Liver (tissue), 9 donors: ENCODE measurements around the gene GDF2. TPM values are rescaled to one million over a fixed set of nuclear protein-coding genes. Genes with fewer than 3 reads are reported as not detected.

Experiments used
- DNase-seq: peaks from one replicate; pipeline ENCODE4 v3.0.0-alpha.2; 2017; ENCODE audit warnings: low spot score
- H3K27ac ChIP-seq, 2 donors: one replicate each; pipeline ENCODE4 v1.7.0; 2013; ENCODE audit warnings: inconsistent platforms in 2 of 2, low read length in 2 of 2, control low read depth in 1 of 2, low read depth in 1 of 2, mild to moderate bottlenecking in 1 of 2
- H3K27me3 ChIP-seq, 4 donors: one replicate each; pipeline versions ENCODE4 v1.6.1 to v1.7.0; 2013; ENCODE audit warnings: low read length in 3 of 4, inconsistent platforms in 1 of 4, mild to moderate bottlenecking in 1 of 4, moderate library complexity in 1 of 4; ENCODE audit not compliant: control insufficient read depth in 4 of 4, insufficient read depth in 4 of 4
- H3K36me3 ChIP-seq, 4 donors: one replicate each; pipeline versions ENCODE4 v1.6.1 to v1.7.0; 2013; ENCODE audit warnings: low read length in 3 of 4, mild to moderate bottlenecking in 3 of 4, low read depth in 1 of 4, moderate library complexity in 1 of 4; ENCODE audit not compliant: control insufficient read depth in 4 of 4, insufficient read depth in 3 of 4
- H3K4me1 ChIP-seq, 4 donors: one replicate each; pipeline versions ENCODE4 v1.6.1 to v1.7.0; 2013; ENCODE audit warnings: low read length in 3 of 4, mild to moderate bottlenecking in 3 of 4, moderate library complexity in 1 of 4; ENCODE audit not compliant: control insufficient read depth in 4 of 4, insufficient read depth in 4 of 4
- H3K4me3 ChIP-seq, 3 donors: one replicate each; pipeline versions ENCODE4 v1.6.1 to v1.7.0; 2013; ENCODE audit warnings: low read length in 3 of 3, control low read depth in 1 of 3, low read depth in 1 of 3, mild to moderate bottlenecking in 1 of 3
- H3K9ac ChIP-seq, 2 donors: one replicate each; pipeline ENCODE4 v1.7.0; 2013; ENCODE audit warnings: low read length in 2 of 2, mild to moderate bottlenecking in 2 of 2, moderate library complexity in 2 of 2, control low read depth in 1 of 2, low read depth in 1 of 2
- H3K9me3 ChIP-seq, 4 donors: one replicate each; pipeline versions ENCODE4 v1.6.1 to v1.7.0; 2013; ENCODE audit warnings: low read length in 3 of 4; ENCODE audit not compliant: control insufficient read depth in 4 of 4
- ATF3 ChIP-seq: IDR thresholded peaks from 2 replicates; pipeline ENCODE4 v1.6.1; 2016; ENCODE audit warnings: antibody characterized with exemption
- CTCF ChIP-seq: fragments of 150-350 bp; IDR thresholded peaks from 2 replicates; pipeline ENCODE4 v1.5.1; 2017; ENCODE audit warnings: improper control_type of control experiment, low read depth, low read length; ENCODE audit not compliant: missing input control
- EGR1 ChIP-seq, 2 donors: IDR thresholded peaks; 2 replicates each; pipeline ENCODE4 v1.6.1; 2016 to 2018; ENCODE audit warnings: antibody characterized with exemption in 2 of 2, low read depth in 2 of 2
- FOXA1 ChIP-seq: IDR thresholded peaks from 2 replicates; pipeline ENCODE4 v1.6.1; 2016; ENCODE audit warnings: antibody characterized with exemption
- FOXA2 ChIP-seq: IDR thresholded peaks from 2 replicates; pipeline ENCODE4 v1.6.1; 2016; ENCODE audit warnings: antibody characterized with exemption
- GABPA ChIP-seq, 2 donors: IDR thresholded peaks in 1 of 2; conservative IDR thresholded peaks in 1 of 2; 2 replicates each; pipeline ENCODE4 v1.6.1; 2016; ENCODE audit warnings: antibody characterized with exemption in 2 of 2, mild to moderate bottlenecking in 1 of 2, moderate library complexity in 1 of 2
- HNF4G ChIP-seq: IDR thresholded peaks from 2 replicates; pipeline ENCODE4 v1.6.1; 2016; ENCODE audit warnings: antibody characterized with exemption
- JUND ChIP-seq, 2 donors: IDR thresholded peaks; 2 replicates each; pipeline ENCODE4 v1.6.1; 2016; ENCODE audit warnings: antibody characterized with exemption in 2 of 2
- MAX ChIP-seq: IDR thresholded peaks from 2 replicates; pipeline ENCODE4 v1.6.1; 2016; ENCODE audit warnings: antibody characterized with exemption
- NR2F2 ChIP-seq: IDR thresholded peaks from 2 replicates; pipeline ENCODE4 v1.6.1; 2016; ENCODE audit warnings: antibody characterized with exemption
- RAD21 ChIP-seq, 2 donors: IDR thresholded peaks; 2 replicates each; pipeline ENCODE4 v1.6.1; 2016; ENCODE audit warnings: antibody characterized with exemption in 2 of 2, mild to moderate bottlenecking in 2 of 2
- REST ChIP-seq: IDR thresholded peaks from 2 replicates; pipeline ENCODE4 v1.6.1; 2016; ENCODE audit warnings: antibody characterized with exemption, mild to moderate bottlenecking
- RXRA ChIP-seq, 2 donors: IDR thresholded peaks; 2 replicates each; pipeline ENCODE4 v1.6.1; 2017 to 2018; ENCODE audit warnings: antibody characterized with exemption in 2 of 2, mild to moderate bottlenecking in 1 of 2
- SP1 ChIP-seq: IDR thresholded peaks from 2 replicates; pipeline ENCODE4 v1.6.1; 2018; ENCODE audit warnings: antibody characterized with exemption, mild to moderate bottlenecking
- TAF1 ChIP-seq: conservative IDR thresholded peaks from 2 replicates; pipeline ENCODE4 v1.6.1; 2016; ENCODE audit warnings: antibody characterized with exemption, mild to moderate bottlenecking
- YY1 ChIP-seq: IDR thresholded peaks from 2 replicates; pipeline ENCODE4 v1.6.1; 2016; ENCODE audit warnings: antibody characterized with exemption, mild to moderate bottlenecking
- ZBTB33 ChIP-seq: IDR thresholded peaks from 2 replicates; pipeline ENCODE4 v1.6.1; 2016; ENCODE audit warnings: antibody characterized with exemption
- WGBS: extraction: QIAGEN DNeasy Blood & Tissue Kit; methylation state at CpG from one replicate; pipeline ENCODE4 v1.1.7; 2013; 5-methylcytosine and 5-hydroxymethylcytosine counted together
- polyA plus RNA-seq, 2 donors: library from polyadenylated mRNA; stranded (reverse) in 1 of 2; unstranded in 1 of 2; fragments of 200-250 nt in 1 of 2; fragments of >200 nt in 1 of 2; fragmentation: Nextera tagmentation in 1 of 2; extraction: Ambion mirVana in 1 of 2; gene quantifications; one replicate each; pipeline versions ENCODE4 v1.2.1 to v1.2.3, GENCODE V29; 2013 to 2015
- total RNA-seq, 2 donors: library from RNA; depleted of rRNA; stranded (reverse); fragments of >200 nt; gene quantifications; one replicate each; pipeline ENCODE4 v1.2.3, GENCODE V29; 2014
- donor health status: healthy.
- donor health status: healthy.
- donor health status: healthy.
- donor health status: healthy.
- donor health status: healthy.

Gene GDF2
- total and polyA plus RNA-seq, 4 donors = 5.6 to 26.9 (median 14.5) TPM

GRCh38 chr10:47306387-47307210 is 15.7 kb upstream of the GDF2 start:
- no peaks in the 10 kb centered on the region for H3K4me1 ChIP-seq
- H3K9ac ChIP-seq = no peak overlapping the region
- TF ChIP-seq ATF3 = no peak
- no peak for TF ChIP-seq NR2F2
- TF ChIP-seq SP1 = no peak
- TF ChIP-seq FOXA1 = no peak
- TF ChIP-seq EGR1 (IDR thresholded peaks at IDR 0.05; ENCODE audit: low read depth in 2 of 2) = no peak
- TF ChIP-seq FOXA2 = no peak
- no peak for TF ChIP-seq HNF4G
- no peak for TF ChIP-seq RXRA (IDR thresholded peaks at IDR 0.05)
- no peak for TF ChIP-seq ZBTB33
- no peak for TF ChIP-seq RAD21 (IDR thresholded peaks at IDR 0.05)
- no peak for DNase-seq
- H3K27me3 ChIP-seq = no peaks in the 10 kb centered on the region
- no peaks in the 10 kb centered on the region for H3K9me3 ChIP-seq
- 71% methylated on average over 10 of the region's 10 CpGs for WGBS
- no peak overlapping the region for H3K27ac ChIP-seq
- H3K36me3 ChIP-seq = no peaks in the 10 kb centered on the region
- H3K4me3 ChIP-seq = no peak overlapping the region

- no peak overlapping the region for H3K4me3 ChIP-seq
- no peaks in the 10 kb centered on the region for H3K4me1 ChIP-seq
- WGBS = 85% methylated on average over 3 of the region's 3 CpGs
- H3K9me3 ChIP-seq = no peaks in the 10 kb centered on the region
- DNase-seq = no peak
- no peak for TF ChIP-seq REST
- no peak for TF ChIP-seq RAD21 (IDR thresholded peaks at IDR 0.05)
- TF ChIP-seq FOXA2 = no peak
- no peak for TF ChIP-seq CTCF
- no peak for TF ChIP-seq HNF4G
- TF ChIP-seq NR2F2 = no peak
- TF ChIP-seq YY1 = no peak
- no peak for TF ChIP-seq EGR1 (IDR thresholded peaks at IDR 0.05; ENCODE audit: low read depth in 2 of 2)
- no peak for TF ChIP-seq GABPA (IDR thresholded peaks at IDR 0.05 in 1 of 2, conservative IDR thresholded peaks at IDR 0.05 in 1 of 2)
- no peak for TF ChIP-seq MAX
- no peak for TF ChIP-seq RXRA (IDR thresholded peaks at IDR 0.05)
- no peak for TF ChIP-seq SP1
- no peak for TF ChIP-seq ATF3
- no peak for TF ChIP-seq JUND (IDR thresholded peaks at IDR 0.05)
- TF ChIP-seq FOXA1 = no peak
- TF ChIP-seq TAF1 = no peak
- TF ChIP-seq ZBTB33 = no peak
- H3K27me3 ChIP-seq = no peaks in the 10 kb centered on the region
- no peaks in the 10 kb centered on the region for H3K36me3 ChIP-seq
- H3K9ac ChIP-seq = no peak overlapping the region
- H3K27ac ChIP-seq = no peak overlapping the region
Measured at GRCh38 chr10:47307381-47307780, 14.9 kb upstream of the GDF2 start.
